SK-N-DZ (cell line): ENCODE results near the gene SLC36A2.

Source experiments
- DNase-seq: peaks from one replicate; pipeline ENCODE4 v3.0.0-alpha.2; 2015; ENCODE audit warnings: low spot score

SLC36A2 gene

DNA sequence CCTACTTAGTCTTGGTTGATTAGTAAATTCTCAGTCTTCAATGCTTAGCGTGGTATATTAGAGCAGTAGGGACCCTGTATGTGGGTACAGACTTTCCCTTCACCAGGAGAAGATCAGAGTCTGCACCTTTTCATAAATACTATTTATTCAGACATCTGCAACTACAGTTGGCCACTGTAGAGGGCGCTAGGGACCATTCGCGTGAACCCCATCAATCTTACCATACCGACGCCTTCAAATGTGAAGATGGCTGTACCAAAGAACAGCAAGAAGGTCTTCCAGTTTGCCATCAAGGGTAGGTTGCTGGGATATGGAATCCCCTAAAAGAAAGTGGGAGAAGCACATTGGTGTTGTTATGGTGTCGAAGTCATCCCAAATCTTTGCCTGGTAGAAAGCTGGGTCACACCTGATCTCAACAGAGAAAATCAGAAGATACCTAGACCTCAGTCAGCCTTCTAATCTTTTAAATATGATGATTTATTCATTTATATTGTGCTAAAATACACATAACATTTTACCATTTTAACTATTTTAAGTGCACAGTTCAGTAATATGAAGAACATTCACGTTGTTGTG, 62.9 kb downstream of the SLC36A2 start:
- no peak for DNase-seq

DNA sequence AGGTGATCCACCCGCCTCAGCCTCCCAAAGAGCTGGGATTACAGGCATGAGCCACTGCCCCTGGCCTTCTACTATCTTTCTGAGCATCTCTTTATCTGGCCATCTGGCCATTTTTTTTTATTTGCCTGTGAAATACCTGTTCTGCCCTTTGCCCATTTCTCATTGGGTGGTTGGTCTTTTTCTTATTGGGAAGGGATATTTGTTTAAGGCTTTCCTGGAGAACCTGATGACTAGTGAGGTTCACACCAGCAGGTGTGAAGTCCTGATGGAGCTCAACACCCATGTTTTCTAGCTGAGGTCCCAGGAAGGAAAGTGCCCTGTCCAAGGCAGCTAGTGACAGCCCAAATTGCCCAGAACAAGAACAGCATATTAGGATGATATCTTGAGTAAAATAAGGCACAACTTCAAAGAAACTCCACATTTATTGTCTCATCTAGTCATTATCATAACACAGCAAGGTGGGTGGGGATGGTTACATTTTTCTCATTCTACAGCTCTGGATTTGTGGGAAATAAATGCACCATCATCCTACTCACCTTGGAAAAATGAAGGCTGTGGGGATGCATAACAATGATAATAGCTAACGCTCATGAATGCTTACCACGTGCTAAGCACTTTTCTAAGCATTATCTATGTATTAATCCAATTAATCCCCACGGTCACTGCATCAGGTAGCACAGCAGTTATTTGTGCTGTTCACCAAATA, 64.1 kb downstream of the SLC36A2 start:
- DNase-seq = no peak

DNA sequence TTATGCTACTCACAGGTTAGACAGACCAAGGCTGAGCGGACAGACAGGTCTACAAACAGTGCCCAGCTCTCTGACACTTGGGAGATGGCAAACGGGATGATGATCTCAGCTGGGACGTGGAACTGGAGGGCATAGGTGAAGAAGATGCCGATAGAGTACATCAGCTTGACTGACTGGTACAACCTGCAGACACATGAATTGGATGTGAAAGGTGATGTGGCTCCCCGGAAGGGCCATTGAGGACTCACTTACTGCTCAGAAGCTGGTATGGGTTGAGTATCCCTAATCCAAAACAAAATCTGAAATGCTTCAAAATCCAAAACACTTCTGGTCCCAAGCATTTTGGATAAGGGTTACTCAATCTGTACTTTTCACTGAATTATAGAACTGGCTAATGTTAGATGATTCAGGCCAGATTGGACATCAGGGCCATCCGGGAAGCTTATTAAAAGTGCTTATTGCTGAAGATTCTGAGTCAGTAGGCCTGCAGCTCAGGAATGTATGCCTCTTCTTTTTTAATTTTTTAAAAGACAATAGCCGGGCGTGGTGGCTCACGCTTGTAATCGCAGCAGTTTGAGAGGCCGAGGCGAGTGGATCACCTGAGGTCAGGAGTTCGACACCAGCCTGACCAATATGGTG, 66.2 kb downstream of the SLC36A2 start:
- DNase-seq = no peak

DNA sequence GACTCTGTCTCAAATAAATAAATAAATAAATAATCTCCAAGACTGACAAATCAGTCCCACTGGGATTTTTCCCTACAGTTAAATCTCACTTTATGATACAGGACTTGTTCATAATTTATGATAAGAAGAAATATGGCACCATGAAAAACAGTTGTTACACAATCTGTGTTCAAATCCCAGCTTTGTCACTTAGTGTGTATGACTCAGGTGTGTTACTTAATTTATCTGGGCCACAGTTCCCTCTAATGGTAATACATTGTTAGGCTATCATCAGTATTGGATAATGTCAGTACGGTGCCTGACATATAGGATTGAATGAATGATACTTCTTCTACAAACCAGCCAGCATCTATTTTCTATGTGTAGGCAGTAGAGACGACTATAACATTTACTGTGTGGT, 66.9 kb downstream of the SLC36A2 start:
- DNase-seq = no peak

DNA sequence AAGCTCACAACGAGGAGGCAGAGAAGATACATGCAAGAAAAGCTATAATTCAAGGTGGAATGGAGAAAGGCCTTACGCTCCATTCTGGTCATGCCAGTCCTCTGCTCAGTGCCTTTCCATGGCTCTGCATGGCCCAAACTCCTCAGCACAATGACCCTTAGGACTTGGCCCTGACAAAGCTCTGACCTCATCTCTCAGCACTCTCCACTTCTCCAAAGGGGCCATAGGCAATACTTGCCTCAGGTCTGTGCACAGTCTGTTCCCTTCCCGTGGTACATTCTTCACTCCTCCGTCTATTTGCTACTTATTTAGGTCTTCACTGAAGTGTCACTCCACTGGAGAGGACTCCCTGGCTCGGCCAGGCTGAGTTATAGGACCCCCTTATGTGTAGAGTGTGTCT, 68.5 kb downstream of the SLC36A2 start:
- no peak for DNase-seq

DNA sequence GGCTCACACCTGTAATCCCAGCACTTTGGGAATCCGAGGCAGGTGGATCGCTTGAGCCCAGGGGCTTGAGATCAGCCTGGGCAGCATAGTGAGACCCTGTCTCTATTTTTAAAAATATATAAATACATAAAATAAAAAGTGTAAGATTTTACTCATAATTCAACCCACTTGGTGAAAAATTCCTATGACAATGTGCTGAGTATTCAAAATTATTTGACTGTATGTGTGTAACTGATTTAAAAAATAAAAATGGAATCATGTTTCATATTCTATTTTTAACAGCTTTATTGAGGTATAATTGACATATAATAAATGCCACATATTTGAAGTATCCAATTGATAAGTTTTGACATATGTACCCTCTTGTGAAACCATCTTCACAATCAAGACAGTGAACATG, 71.6 kb downstream of the SLC36A2 start:
- no peak for DNase-seq

DNA sequence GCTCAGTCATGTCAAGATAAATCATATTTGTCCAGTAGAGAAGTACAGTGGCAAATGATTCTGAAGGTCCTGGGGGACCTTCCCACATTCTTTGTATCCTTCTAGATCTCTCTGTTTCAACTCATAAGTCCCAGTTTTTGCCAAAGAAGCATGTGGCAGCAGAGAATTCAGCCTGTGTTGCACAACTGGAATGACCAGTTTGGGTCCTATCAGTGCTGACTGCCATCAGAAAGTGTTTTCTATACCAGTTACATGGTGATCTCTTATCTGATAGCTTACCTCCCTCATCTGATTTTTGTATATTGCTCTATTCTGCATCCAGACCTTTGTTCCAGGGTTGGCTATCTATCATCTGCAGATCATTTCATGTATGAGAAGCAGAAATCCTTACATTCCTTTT, 72.7 kb downstream of the SLC36A2 start:
- DNase-seq = no peak

DNA sequence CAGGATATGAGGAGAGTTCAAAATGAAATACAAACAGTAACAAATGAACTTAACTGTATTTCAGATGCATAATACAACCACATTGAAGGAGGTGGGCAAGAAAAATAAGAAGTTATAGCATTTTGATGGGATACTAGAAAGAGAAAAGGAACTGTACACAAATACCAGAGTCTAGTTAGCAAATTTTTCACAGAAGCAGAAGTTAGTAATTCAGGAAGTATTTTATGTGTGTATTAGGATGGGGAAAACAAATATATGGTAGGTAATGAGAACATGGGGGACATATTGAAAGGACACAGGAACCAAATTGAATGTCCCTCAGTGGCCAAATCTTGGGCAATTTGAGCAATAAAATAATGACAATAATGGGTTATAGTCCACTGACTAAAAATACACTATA, 76.0 kb downstream of the SLC36A2 start:
- DNase-seq = no peak

DNA sequence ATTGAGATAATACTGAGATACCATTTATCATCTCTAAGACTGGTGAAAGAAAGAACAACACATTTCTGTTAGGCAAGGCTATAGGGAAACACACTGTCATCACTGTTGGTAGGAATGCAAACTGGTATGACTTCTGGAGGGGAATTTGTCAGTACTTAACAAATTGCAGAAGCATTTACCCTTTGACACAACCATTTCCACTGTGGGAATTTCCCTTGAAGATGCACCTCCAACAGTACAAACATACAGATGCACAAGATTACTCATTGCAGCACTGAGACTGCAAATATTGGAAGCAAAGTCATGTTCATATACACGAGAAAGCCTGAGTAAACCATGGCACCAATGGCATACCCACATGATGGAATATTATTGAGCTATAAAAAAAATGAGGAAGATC, 76.8 kb downstream of the SLC36A2 start:
- no peak for DNase-seq

DNA sequence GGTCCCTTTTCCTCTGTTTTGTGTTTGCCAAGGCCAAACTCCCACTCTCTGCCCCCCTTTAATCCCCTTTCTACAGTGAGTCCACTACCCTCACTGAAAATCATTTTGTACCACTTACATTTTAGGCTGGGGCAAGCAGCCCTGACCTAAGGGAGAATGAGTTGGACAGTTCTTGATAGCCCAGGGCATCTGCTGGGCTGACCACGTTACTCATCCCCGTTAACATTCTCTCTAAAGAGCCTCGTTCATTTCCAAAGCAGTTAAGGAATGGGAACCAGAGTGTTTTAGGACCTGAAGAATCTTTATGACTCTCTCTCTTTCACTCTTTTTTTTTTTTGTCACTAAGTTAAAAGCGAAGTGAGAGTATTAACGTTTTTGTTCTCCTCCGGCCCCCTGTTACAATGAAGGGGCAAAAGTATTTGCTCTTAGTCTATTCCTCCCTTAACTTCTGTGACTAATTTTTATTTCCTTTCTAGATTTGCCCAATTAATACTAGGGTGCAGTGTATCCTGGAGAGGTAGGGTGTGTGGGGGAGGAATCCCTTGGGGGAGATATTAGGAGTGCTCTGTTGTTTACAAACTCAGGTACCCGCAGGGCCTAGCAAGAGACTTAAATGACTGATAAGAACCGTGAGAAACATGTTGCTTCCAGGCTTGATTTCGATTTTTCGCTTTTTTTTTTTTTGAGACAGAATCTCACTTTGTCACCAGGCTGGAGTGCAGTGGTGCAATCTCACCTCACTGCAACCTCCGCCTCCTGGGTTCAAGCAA, 79.7 kb downstream of the SLC36A2 start:
- DNase-seq = no peak
